Endothelial cell of umbilical vein (primary cell): ENCODE data around the gene FBN3. TPM values are rescaled to one million over a fixed set of nuclear protein-coding genes. Genes with fewer than 3 reads are reported as not detected.

Experiments used
- BruUV-seq: library from RNA; stranded (reverse); fragments of 400-500 nt; replicated peaks from 2 replicates; lab custom pipeline; 2021; lab: Mats Ljungman, UMichigan
- CTCF ChIA-PET: fragments of 300-600, 350-600 bp; sonication (Branson Sonifier 250); formaldehyde crosslinking; loops from one replicate; lab custom pipeline; 2021; ENCODE audit warnings: antibody characterized with exemption, inconsistent platforms; lab: Charles Lee
- POLR2A ChIA-PET: fragments of 300-600, 350-600 bp; sonication (Branson Sonifier 250); formaldehyde crosslinking; loops from one replicate; lab custom pipeline; 2021; ENCODE audit warnings: antibody characterized with exemption, inconsistent platforms; lab: Charles Lee
- DNase-seq: peaks from one replicate; pipeline ENCODE4 v3.0.0-alpha.2; 2011; ENCODE audit warnings: low read depth, low spot score
- FAIRE-seq: peaks from 2 replicates; lab custom pipeline; 2011; peaks lifted over from hg19 to GRCh38; lab: Jason Lieb, UNC
- H2AFZ ChIP-seq: 2 replicates; pipeline ENCODE4 v1.6.0; 2012; ENCODE audit warnings: low read depth, low read length, control low read depth, inconsistent platforms
- H3K27ac ChIP-seq: 2 replicates; pipeline ENCODE4 v1.5.1; 2011; ENCODE audit warnings: low read depth, mild to moderate bottlenecking, control low read depth, low read length, moderate library complexity; ENCODE audit not compliant: insufficient read depth
- H3K27me3 ChIP-seq, 2 experiments: 2 replicates each; pipeline versions ENCODE4 v1.6.0 to v1.6.1; 2011; ENCODE audit warnings: low read length in 2 of 2, mixed read lengths in 1 of 2; ENCODE audit not compliant: control insufficient read depth in 2 of 2, insufficient read depth in 2 of 2
- H3K36me3 ChIP-seq, 2 experiments: 2 replicates in 1 of 2; 3 replicates in 1 of 2; pipeline ENCODE4 v1.5.1; 2011; ENCODE audit warnings: low read length in 2 of 2, mild to moderate bottlenecking in 1 of 2, moderate library complexity in 1 of 2; ENCODE audit not compliant: control insufficient read depth in 2 of 2, insufficient read depth in 2 of 2; ENCODE audit errors: extremely low read depth in 1 of 2
- H3K4me1 ChIP-seq: 3 replicates; pipeline ENCODE4 v1.5.1; 2011; ENCODE audit warnings: mild to moderate bottlenecking, low read length; ENCODE audit not compliant: control insufficient read depth, insufficient read depth; ENCODE audit errors: extremely low read depth
- H3K4me2 ChIP-seq: 2 replicates; pipeline ENCODE4 v1.6.1; 2011; ENCODE audit warnings: low read length, control low read depth, mixed read lengths; ENCODE audit not compliant: insufficient read depth
- H3K4me3 ChIP-seq, 3 experiments: fragments of 200-600 bp in 1 of 3; sonication (generic), shearing (Covaris generic) in 1 of 3; replicated peaks in 1 of 3; 2 replicates each; pipeline ENCODE4 v1.5.1; 2011 to 2016; ENCODE audit warnings: control low read depth in 3 of 3, low read length in 3 of 3, mild to moderate bottlenecking in 2 of 3, inconsistent platforms in 1 of 3, low read depth in 1 of 3, moderate library complexity in 1 of 3; ENCODE audit not compliant: insufficient read depth in 1 of 3
- H3K79me2 ChIP-seq: 2 replicates; pipeline ENCODE4 v1.6.0; 2012; ENCODE audit warnings: low read length, inconsistent platforms; ENCODE audit not compliant: control insufficient read depth, insufficient read depth
- H3K9ac ChIP-seq: replicated peaks from 2 replicates; pipeline ENCODE3; 2011; ENCODE audit warnings: low read length, control low read depth; ENCODE audit not compliant: insufficient read depth; ENCODE audit errors: extremely low read depth
- H3K9me1 ChIP-seq: replicated peaks from 3 replicates; pipeline ENCODE4 v1.6.0; 2011; ENCODE audit warnings: mild to moderate bottlenecking, low read length; ENCODE audit not compliant: control insufficient read depth, insufficient read depth; ENCODE audit errors: extremely low read depth
- H3K9me3 ChIP-seq: replicated peaks from 2 replicates; pipeline ENCODE4 v1.5.1; 2012; ENCODE audit warnings: low read length, inconsistent platforms; ENCODE audit not compliant: control insufficient read depth, insufficient read depth
- H4K20me1 ChIP-seq: replicated peaks from 2 replicates; pipeline ENCODE3; 2011; ENCODE audit warnings: mild to moderate bottlenecking, low read length; ENCODE audit not compliant: control insufficient read depth, insufficient read depth; ENCODE audit errors: extremely low read depth
- CTCF ChIP-seq, 2 donors: IDR thresholded peaks; 1 replicate in 1 of 2; 2 replicates in 1 of 2; pipeline ENCODE4 v1.5.1; 2011; ENCODE audit warnings: low read length in 2 of 2, mild to moderate bottlenecking in 2 of 2, moderate library complexity in 2 of 2, control low read depth in 1 of 2, inconsistent platforms in 1 of 2, low read depth in 1 of 2; ENCODE audit not compliant: insufficient read depth in 1 of 2; ENCODE audit errors: extremely low read depth in 1 of 2
- EZH2 ChIP-seq: IDR thresholded peaks from 2 replicates; pipeline ENCODE4 v1.6.1; 2012; ENCODE audit warnings: borderline replicate concordance, low read depth, mild to moderate bottlenecking, moderate library complexity, low read length, inconsistent platforms; ENCODE audit not compliant: severe bottlenecking
- FOS ChIP-seq: IDR thresholded peaks from 2 replicates; pipeline ENCODE4 v1.6.1; 2011; ENCODE audit warnings: mild to moderate bottlenecking, low read length, moderate library complexity, borderline replicate concordance; ENCODE audit not compliant: insufficient read depth
- GATA2 ChIP-seq: IDR thresholded peaks from 2 replicates; pipeline ENCODE4 v1.7.0; 2011; ENCODE audit warnings: low read depth, mild to moderate bottlenecking, moderate library complexity, mixed read lengths, low read length; ENCODE audit not compliant: insufficient read length, insufficient read depth
- JUN ChIP-seq: IDR thresholded peaks from 2 replicates; pipeline ENCODE4 v1.6.1; 2011; ENCODE audit warnings: borderline replicate concordance, low read depth; ENCODE audit not compliant: insufficient read length, insufficient read depth
- MAX ChIP-seq: IDR thresholded peaks from 2 replicates; pipeline ENCODE4 v1.6.1; 2011; ENCODE audit not compliant: insufficient read depth, insufficient read length
- MYC ChIP-seq: IDR thresholded peaks from one replicate; pipeline ENCODE4 v1.6.1; 2011; ENCODE audit warnings: mild to moderate bottlenecking, low read depth, low read length
- POLR2A ChIP-seq: IDR thresholded peaks from 2 replicates; pipeline ENCODE4 v1.6.1; 2012; ENCODE audit warnings: low read depth, mild to moderate bottlenecking, control low read depth, low read length
- POLR2AphosphoS5 ChIP-seq: IDR thresholded peaks from 2 replicates; pipeline ENCODE4 v1.6.1; 2012; ENCODE audit warnings: low read depth, mild to moderate bottlenecking, control low read depth, low read length, moderate library complexity; ENCODE audit not compliant: insufficient read depth
- dilution Hi-C: fragments of 300-500 bp; cut with MboI; formaldehyde crosslinking; loops from one replicate; pipeline ENCODE4 v1.15.0; 2019; ENCODE audit warnings: low sequenced_read_pairs; ENCODE audit not compliant: extremely low pct_ligation_motif_present
- intact Hi-C: fragments of 100-400 bp; cut with micrococcal nuclease; formaldehyde crosslinking; loops from one replicate; pipeline ENCODE4 v1.10.0; 2022
- polyA plus RNA-seq, 4 experiments: library from polyadenylated mRNA; depleted of rRNA in 3 of 4; stranded (reverse) in 3 of 4; unstranded in 1 of 4; fragments of >200 nt; gene quantifications; 2 replicates each; pipeline versions ENCODE4 v1.2.1 to v1.2.3, GENCODE V29; 2011 to 2012; ENCODE audit warnings: missing spikeins in 1 of 4
- total RNA-seq: library from RNA; stranded (reverse); gene quantifications from 2 replicates; pipeline ENCODE4 v1.2.3, GENCODE V29; 2021

The FBN3 gene
- total and polyA plus RNA-seq, 2 donors (not counting 3 experiments of a cell fraction or from before 2014, with no cell fraction given) = not detected

- BruUV-seq = no TSS peak
- no peak for FAIRE-seq
- no peak for DNase-seq
- Histone ChIP-seq H3K9ac (no peak overlapping the region), H3K4me3 (no peak overlapping the region), H2AFZ (no peak overlapping the region), H3K36me3 (no peaks in the 10 kb centered on the region), H3K27ac (no peak overlapping the region), H3K4me2 (no peak overlapping the region), H3K9me3 (no peaks in the 10 kb centered on the region), H3K4me1 (no peaks in the 10 kb centered on the region), H3K79me2 (no peaks in the 10 kb centered on the region), H3K9me1 (no peaks in the 10 kb centered on the region), H4K20me1 (no peaks in the 10 kb centered on the region), H3K27me3 (no peaks in the 10 kb centered on the region)
- TF ChIP-seq EZH2 (no peak), MAX (no peak), JUN (no peak), MYC (no peak), POLR2A (no peak)
- intact Hi-C loops = no loop called here
- ChIA-PET CTCF (no interaction called here), POLR2A (no interaction called here)
- dilution Hi-C loops = no loop called here
These were observed 65.2 kb downstream of the FBN3 start for GRCh38 chr19:8084152-8084551.

GRCh38 chr19:8083141-8083540 lies 66.3 kb downstream of the FBN3 start:
- BruUV-seq = no TSS peak
- no peak for TF ChIP-seq MYC
- no peak for TF ChIP-seq FOS
- TF ChIP-seq JUN = no peak
- no peak for TF ChIP-seq POLR2A
- TF ChIP-seq POLR2AphosphoS5 = no peak
- no peak for TF ChIP-seq EZH2
- TF ChIP-seq GATA2 = no peak
- TF ChIP-seq MAX = no peak
- no peak for TF ChIP-seq CTCF (IDR thresholded peaks at IDR 0.05; ENCODE audit: extremely low read depth in 1 of 2, insufficient read depth in 1 of 2, low read depth in 1 of 2, low read length in 2 of 2)
- intact Hi-C loops = no loop called here
- H3K9me1 ChIP-seq = no peaks in the 10 kb centered on the region
- H3K4me2 ChIP-seq = no peak overlapping the region
- H3K9ac ChIP-seq = no peak overlapping the region
- DNase-seq (no peak), FAIRE-seq (no peak)
- H3K4me1 ChIP-seq = no peaks in the 10 kb centered on the region
- CTCF ChIA-PET = no interaction called here
- no peaks in the 10 kb centered on the region for H3K79me2 ChIP-seq
- no peak overlapping the region for H3K27ac ChIP-seq
- H3K4me3 ChIP-seq = no peak overlapping the region
- H3K27me3 ChIP-seq = no peaks in the 10 kb centered on the region
- dilution Hi-C loops = no loop called here
- H4K20me1 ChIP-seq = no peaks in the 10 kb centered on the region
- H2AFZ ChIP-seq = no peak overlapping the region
- H3K9me3 ChIP-seq = no peaks in the 10 kb centered on the region
- H3K36me3 ChIP-seq = no peaks in the 10 kb centered on the region
- POLR2A ChIA-PET = no interaction called here
